ENCODE data around the gene NR1I2.

- TF ChIP-seq L3MBTL2 (conservative IDR thresholded peaks at IDR 0.05) (no peak), TARDBP (IDR thresholded peaks at IDR 0.05) (no peak), PKNOX1 (IDR thresholded peaks at IDR 0.05) (no peak)
Observed at GRCh38 chr3:119774444-119774843, 7.5 kb upstream of the NR1I2 start.

All from HEK293T (cell line).